ENCODE results near the gene SETD2. TPM values are rescaled to one million over a fixed set of nuclear protein-coding genes. Genes with fewer than 3 reads are reported as not detected.
A peak's percentile ranks its signal among the peaks of the same experiment; 100 is the strongest.

The SETD2 gene
- total and polyA plus RNA-seq, 10 donors = 10.4 to 94.0 (median 63.8) TPM

GRCh38 chr3:47000198-47000815 is 163.6 kb downstream of the SETD2 start:
- intact Hi-C loops (cut with DNase I; ENCODE audit: low total_unique reads) = no loop called here
- DNase-seq = peak; percentile 59
- Histone ChIP-seq H3K4me1 (peaks cover 9 to 58% (median 29%) of the 10 kb centered on the region in 6 donors), H3K36me3 (peaks cover 0 to 100% (median 89%) of the 10 kb centered on the region in 6 donors), H3K4me3 (no peak overlapping the region), H3K9me3 (no peaks in the 10 kb centered on the region), H3K27ac (no peak overlapping the region), H3K27me3 (replicated peaks in 1 of 7) (no peaks in the 10 kb centered on the region)
- TF ChIP-seq CTCF (IDR thresholded peaks at IDR 0.05 in 8 of 11, conservative IDR thresholded peaks at IDR 0.05 in 3 of 11) (no peak), POLR2A (IDR thresholded peaks at IDR 0.05) (no peak), POLR2AphosphoS5 (IDR thresholded peaks at IDR 0.05) (peak in 1 of 3 donors; percentile 35)
- 96 to 98% (median 97%) methylated on average over 10 of the region's 10 CpGs for WGBS, 5 donors

GRCh38 chr3:46999516-47000197 is 164.3 kb downstream of the SETD2 start:
- peak; percentile 70 for DNase-seq
- intact Hi-C loops (cut with DNase I; ENCODE audit: low total_unique reads) = loop anchor here (2.0 kb wide), 1 partner anchor 77 kb away; no protein-coding TSS in a partner anchor

GRCh38 chr3:46998852-46999515 is 164.9 kb downstream of the SETD2 start:
- no peak overlapping the region for H3K4me3 ChIP-seq
- peak; percentile 72 for DNase-seq
- 86 to 94% (median 92%) methylated on average over 13 to 22 of the region's 22 CpGs for WGBS, 5 donors
- no peaks in the 10 kb centered on the region for H3K9me3 ChIP-seq
- intact Hi-C loops (cut with DNase I; ENCODE audit: low total_unique reads) = loop anchor here (2.0 kb wide), 1 partner anchor 76 kb away; no protein-coding TSS in a partner anchor
- H3K36me3 ChIP-seq = peaks cover 0 to 100% (median 89%) of the 10 kb centered on the region in 6 donors
- TF ChIP-seq CTCF (IDR thresholded peaks at IDR 0.05 in 8 of 11, conservative IDR thresholded peaks at IDR 0.05 in 3 of 11) (peak in 8 of 11 experiments; percentile 0 to 56 (median 28)), POLR2AphosphoS5 (IDR thresholded peaks at IDR 0.05) (no peak), POLR2A (IDR thresholded peaks at IDR 0.05) (no peak)
- no peaks in the 10 kb centered on the region for H3K27me3 ChIP-seq (replicated peaks in 1 of 7)
- peak overlapping the region in 1 of 8 donors; percentile 11 for H3K27ac ChIP-seq
- peaks cover 9 to 60% (median 29%) of the 10 kb centered on the region in 6 donors for H3K4me1 ChIP-seq

More at GRCh38 chr3:46999516-47000197, 164.3 kb downstream of the SETD2 start:
- TF ChIP-seq POLR2A (IDR thresholded peaks at IDR 0.05) (no peak), POLR2AphosphoS5 (IDR thresholded peaks at IDR 0.05) (no peak), CTCF (IDR thresholded peaks at IDR 0.05 in 8 of 11, conservative IDR thresholded peaks at IDR 0.05 in 3 of 11) (no peak)
- Histone ChIP-seq H3K4me3 (no peak overlapping the region), H3K9me3 (no peaks in the 10 kb centered on the region), H3K27ac (no peak overlapping the region), H3K36me3 (peaks cover 0 to 100% (median 89%) of the 10 kb centered on the region in 6 donors), H3K4me1 (peaks cover 9 to 58% (median 29%) of the 10 kb centered on the region in 6 donors), H3K27me3 (replicated peaks in 1 of 7) (no peaks in the 10 kb centered on the region)
- 90 to 98% (median 95%) methylated on average over 14 of the region's 14 CpGs for WGBS, 5 donors
